GM12864 (cell line): Measurements from ENCODE around the gene CHD9.
"Not testable (repeated sequence)": the region's sequence is repeated elsewhere in the genome, so short reads cannot be mapped to it uniquely, and the experiment has no call there.

Experiments
- DNase-seq: peaks from one replicate; pipeline ENCODE4 v3.0.0-alpha.2; 2011; ENCODE audit warnings: low read depth
- H3K4me3 ChIP-seq: 2 replicates; pipeline ENCODE4 v1.5.1; 2011; ENCODE audit warnings: mild to moderate bottlenecking, low read depth, low read length, control low read depth
- TF ChIP-seq, protein P1 (sequence below): IDR thresholded peaks from 2 replicates; pipeline ENCODE4 v1.5.1; 2011; ENCODE audit warnings: low read depth, mild to moderate bottlenecking, moderate library complexity, low read length, control low read depth, inconsistent platforms; ENCODE audit errors: missing control alignments

Gene CHD9

DNA sequence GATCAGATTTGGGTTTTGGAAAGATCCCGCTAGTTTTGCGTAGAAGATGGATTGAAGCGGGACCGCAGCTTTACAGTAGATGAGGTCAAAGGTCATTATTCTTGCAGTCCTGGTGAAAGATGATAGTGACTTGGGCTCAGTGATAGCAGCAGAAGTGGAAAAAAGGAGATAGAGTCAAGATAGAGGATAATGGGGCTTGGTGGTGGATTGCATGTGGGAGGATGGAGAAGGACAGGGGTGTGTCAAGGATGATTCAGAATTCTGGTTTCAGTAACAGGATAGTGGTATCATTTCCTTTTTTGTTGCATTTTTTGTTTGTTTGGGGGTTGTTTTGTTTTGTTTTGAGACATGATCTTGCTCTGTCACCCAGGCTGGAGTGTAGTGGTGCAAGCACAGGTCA lies 30.7 kb upstream of the CHD9 start:
- TF ChIP-seq, protein P1, sequence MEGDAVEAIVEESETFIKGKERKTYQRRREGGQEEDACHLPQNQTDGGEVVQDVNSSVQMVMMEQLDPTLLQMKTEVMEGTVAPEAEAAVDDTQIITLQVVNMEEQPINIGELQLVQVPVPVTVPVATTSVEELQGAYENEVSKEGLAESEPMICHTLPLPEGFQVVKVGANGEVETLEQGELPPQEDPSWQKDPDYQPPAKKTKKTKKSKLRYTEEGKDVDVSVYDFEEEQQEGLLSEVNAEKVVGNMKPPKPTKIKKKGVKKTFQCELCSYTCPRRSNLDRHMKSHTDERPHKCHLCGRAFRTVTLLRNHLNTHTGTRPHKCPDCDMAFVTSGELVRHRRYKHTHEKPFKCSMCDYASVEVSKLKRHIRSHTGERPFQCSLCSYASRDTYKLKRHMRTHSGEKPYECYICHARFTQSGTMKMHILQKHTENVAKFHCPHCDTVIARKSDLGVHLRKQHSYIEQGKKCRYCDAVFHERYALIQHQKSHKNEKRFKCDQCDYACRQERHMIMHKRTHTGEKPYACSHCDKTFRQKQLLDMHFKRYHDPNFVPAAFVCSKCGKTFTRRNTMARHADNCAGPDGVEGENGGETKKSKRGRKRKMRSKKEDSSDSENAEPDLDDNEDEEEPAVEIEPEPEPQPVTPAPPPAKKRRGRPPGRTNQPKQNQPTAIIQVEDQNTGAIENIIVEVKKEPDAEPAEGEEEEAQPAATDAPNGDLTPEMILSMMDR = no peak
- H3K4me3 ChIP-seq = no peak overlapping the region
- DNase-seq = no peak

GRCh38 chr16:53029971-53030370 lies 24.8 kb upstream of the CHD9 start:
- TF ChIP-seq, protein P1 = no peak
- no peak overlapping the region for H3K4me3 ChIP-seq
- no peak for DNase-seq

DNA sequence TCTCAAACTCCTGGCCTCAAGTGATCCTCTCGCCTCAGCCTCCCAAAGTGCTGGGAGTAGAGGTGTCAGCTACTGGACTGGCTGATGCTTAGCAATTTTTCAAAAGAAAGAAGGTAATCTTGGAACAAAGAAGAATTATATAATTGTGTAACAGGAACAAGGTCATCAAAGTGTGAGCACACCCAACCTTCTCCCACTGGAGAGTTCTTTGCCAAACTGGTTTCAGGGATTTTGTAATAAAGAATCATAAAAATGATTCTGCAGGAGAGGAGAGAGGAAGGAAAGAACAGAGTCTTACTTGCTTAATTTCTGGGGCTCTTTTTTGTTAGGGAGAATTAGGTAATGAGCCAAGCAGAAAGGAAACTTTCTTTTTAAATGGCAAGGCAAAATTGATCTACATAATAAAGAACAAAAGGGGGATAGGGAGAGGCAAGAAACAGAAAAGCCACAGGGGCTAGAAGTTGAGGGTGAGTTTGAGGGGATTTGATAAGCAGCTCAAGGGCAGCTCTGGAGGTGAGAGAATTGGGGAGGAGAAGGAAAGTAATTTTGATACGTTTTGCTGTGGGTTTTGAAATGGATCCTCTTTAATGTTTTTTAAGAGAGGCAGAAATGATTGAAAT lies 23.4 kb upstream of the CHD9 start:
- TF ChIP-seq, protein P1 = no peak
- DNase-seq = no peak
- no peak overlapping the region for H3K4me3 ChIP-seq

- TF ChIP-seq, protein P1 = no peak
- H3K4me3 ChIP-seq = no peak overlapping the region
- DNase-seq = no peak
Observed at GRCh38 chr16:53034306-53034705, 20.5 kb upstream of the CHD9 start.

DNA sequence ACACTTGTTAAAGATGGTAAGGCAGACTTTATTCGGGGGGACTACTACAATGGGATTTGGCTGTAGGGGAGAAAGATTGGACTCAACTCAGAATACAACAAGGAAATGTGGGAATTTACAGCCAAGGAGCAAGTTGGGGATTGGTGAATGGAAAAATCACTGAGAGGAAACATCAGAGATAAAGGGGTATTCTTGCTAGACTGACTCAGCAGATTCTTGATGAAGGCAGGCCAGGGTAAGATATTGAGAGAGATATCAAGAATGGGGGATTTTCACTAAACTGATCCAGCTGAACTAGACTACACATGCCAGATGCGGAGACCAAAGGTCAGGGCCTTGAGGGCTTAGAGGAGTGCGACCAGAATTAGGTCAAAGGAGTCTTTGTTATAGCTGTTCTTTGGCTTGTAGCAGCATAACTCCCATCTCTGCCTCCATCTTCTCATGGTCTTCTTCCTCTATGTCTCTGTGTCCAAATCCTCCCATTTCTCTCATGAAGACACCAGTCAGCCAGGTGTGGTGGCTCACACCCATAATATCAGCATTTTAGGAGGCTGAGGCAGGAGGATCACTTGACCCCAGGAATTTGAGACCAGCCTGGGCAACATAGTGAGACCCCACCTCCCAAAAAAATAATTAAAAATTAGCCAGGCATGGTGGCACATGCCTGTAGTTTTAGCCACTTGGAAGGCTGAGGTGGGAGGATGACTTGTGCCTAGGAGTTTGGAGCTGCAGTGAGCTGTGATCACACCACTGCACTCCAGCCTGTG lies 19.4 kb upstream of the CHD9 start:
- H3K4me3 ChIP-seq = no peak overlapping the region
- no peak for DNase-seq
- TF ChIP-seq, protein P1 = no peak

GRCh38 chr16:53036066-53036465 lies 18.7 kb upstream of the CHD9 start:
- H3K4me3 ChIP-seq = no peak overlapping the region
- TF ChIP-seq, protein P1 = no peak
- no peak for DNase-seq

DNA sequence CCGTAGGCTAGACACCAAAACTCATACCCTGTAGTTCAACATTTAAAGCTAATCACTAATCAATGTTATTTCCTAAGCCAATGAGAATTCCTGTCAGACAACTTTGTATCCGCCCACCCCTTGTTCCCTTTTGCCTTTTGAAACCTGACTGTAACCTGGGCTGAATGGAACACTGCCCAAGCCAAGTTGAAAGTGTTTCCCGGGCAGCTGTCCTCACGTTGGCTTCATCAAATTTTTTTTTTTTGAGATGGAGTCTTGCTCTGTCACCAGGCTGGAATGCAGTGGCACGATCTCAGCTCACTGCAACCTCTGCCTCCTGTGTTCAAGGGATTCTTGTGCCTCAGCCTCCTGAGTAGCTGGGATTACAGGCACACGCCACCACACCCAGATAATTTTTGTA lies 18.1 kb upstream of the CHD9 start:
- not testable (repeated sequence) for H3K4me3 ChIP-seq, DNase-seq
